AG09319 (cell line): Measurements from ENCODE around the gene RASSF5.

Source experiments
- DNase-seq: peaks from one replicate; pipeline ENCODE4 v3.0.0-alpha.2; 2010; ENCODE audit warnings: low read depth; ENCODE audit errors: extremely low read depth
- TF ChIP-seq, protein P1 (sequence below): IDR thresholded peaks from 2 replicates; pipeline ENCODE4 v1.5.1; 2011; ENCODE audit warnings: low read depth, mild to moderate bottlenecking, inconsistent platforms, low read length, moderate library complexity

The RASSF5 gene

GRCh38 chr1:206517784-206518183 lies 10.5 kb downstream of the RASSF5 start:
- no peak for DNase-seq
- TF ChIP-seq, protein P1, sequence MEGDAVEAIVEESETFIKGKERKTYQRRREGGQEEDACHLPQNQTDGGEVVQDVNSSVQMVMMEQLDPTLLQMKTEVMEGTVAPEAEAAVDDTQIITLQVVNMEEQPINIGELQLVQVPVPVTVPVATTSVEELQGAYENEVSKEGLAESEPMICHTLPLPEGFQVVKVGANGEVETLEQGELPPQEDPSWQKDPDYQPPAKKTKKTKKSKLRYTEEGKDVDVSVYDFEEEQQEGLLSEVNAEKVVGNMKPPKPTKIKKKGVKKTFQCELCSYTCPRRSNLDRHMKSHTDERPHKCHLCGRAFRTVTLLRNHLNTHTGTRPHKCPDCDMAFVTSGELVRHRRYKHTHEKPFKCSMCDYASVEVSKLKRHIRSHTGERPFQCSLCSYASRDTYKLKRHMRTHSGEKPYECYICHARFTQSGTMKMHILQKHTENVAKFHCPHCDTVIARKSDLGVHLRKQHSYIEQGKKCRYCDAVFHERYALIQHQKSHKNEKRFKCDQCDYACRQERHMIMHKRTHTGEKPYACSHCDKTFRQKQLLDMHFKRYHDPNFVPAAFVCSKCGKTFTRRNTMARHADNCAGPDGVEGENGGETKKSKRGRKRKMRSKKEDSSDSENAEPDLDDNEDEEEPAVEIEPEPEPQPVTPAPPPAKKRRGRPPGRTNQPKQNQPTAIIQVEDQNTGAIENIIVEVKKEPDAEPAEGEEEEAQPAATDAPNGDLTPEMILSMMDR, result no peak

GRCh38 chr1:206518206-206518605 lies 10.9 kb downstream of the RASSF5 start:
- no peak for DNase-seq
- TF ChIP-seq, protein P1, result no peak

DNA sequence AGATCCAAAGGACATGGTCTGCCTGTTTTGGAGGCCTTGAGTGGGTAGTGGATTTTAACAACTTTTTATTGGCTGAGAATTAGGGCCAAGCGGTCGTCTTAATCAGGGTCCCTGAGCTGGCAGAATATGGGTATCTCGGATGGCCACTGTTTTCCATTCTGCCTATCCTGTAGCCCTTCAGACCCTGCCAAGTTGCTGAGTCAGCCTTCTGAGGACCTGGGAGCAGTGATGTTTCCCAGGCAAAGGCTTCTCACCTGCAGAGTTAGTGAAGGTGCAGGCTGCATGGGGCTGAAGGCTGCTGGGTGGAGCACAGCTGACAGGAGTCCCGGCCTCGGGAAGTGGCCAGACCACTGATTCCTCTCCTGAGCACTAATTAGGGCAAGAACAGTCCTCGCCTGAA lies 11.4 kb downstream of the RASSF5 start:
- TF ChIP-seq, protein P1, result no peak

DNA sequence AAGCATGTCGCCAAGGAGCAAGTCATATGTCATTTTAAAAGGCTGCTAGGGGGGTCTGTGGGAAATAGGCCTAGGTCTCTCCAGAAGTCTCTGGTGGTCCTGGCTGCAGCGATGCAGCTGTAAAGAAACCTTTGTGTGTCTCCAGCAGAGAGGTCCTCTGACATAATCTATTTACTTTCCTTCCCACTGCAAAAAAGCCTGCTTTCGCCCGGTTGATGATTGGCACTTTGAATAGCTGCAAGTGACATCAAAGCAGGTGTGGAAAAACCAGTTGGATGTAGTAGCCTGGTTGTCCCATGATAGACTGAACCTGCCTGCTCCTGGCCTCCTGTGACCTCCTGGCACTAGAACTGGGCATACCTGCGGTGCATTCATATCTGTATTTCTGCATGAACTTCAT lies 13.8 kb downstream of the RASSF5 start:
- TF ChIP-seq, protein P1, result no peak
- DNase-seq, result no peak

More for the DNA sequence above, 11.4 kb downstream of the RASSF5 start:
- no peak for DNase-seq

GRCh38 chr1:206521694-206522402 lies 14.5 kb downstream of the RASSF5 start:
- DNase-seq, result no peak
- TF ChIP-seq, protein P1, result no peak

DNA sequence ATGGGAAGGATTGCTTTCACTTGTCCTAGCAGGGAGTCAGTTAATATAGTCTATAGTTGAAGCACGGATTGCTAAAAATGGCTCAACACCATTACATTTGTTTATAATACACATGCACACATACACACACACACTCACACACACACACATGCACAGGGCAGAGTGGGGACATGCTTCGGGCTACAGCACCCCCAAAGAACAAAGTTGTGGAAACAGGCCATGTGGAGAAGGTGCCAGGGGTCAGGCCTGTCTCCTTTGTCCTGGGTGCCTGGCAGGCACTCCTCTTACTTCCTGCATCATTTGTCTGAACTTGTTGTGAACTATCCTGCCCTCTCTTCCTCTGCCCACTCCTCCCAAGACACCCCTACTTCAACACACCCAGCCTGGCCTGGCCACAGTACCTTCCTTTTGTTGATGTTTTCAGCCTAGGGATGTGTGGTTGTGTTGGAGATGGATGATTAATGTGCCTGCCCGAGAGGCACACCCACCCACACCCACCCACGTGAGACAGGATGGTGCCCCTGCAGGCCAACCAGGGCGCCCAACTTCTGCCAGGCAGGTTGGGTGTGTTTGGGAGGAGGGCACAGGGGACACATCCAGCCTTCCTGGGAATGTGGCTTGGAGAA lies 17.5 kb downstream of the RASSF5 start:
- DNase-seq, result no peak
- TF ChIP-seq, protein P1, result no peak
